ENCODE measurements around the gene HCN1.

HCN1 gene

DNA sequence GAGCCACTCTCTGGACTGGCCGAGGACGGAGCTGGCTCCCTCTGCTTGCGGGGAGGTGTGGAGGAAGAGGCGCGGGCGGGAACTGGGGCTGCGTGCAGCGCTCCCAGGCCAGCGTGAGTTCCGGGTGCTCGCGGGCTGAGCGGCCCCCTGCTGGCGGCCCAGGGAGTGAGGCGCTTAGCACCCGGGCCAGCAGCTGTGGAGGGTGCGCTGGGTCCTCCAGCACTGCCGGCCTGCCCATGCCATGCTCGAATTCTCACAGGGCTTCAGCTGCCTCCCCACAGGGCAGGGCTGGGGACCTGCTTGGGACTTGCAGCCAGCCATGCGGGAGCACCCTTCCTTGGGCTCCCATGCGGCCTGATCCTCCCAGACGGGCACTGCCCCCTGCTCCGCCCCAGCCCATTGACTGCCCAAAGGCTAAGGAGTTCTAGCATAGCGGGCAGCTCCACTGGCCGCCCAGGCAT lies 470.6 kb downstream of the HCN1 start:
- DNase-seq (ENCODE audit: insufficient read length, low spot score) (no peak), FAIRE-seq (no peak)
- TF ChIP-seq, protein P1, sequence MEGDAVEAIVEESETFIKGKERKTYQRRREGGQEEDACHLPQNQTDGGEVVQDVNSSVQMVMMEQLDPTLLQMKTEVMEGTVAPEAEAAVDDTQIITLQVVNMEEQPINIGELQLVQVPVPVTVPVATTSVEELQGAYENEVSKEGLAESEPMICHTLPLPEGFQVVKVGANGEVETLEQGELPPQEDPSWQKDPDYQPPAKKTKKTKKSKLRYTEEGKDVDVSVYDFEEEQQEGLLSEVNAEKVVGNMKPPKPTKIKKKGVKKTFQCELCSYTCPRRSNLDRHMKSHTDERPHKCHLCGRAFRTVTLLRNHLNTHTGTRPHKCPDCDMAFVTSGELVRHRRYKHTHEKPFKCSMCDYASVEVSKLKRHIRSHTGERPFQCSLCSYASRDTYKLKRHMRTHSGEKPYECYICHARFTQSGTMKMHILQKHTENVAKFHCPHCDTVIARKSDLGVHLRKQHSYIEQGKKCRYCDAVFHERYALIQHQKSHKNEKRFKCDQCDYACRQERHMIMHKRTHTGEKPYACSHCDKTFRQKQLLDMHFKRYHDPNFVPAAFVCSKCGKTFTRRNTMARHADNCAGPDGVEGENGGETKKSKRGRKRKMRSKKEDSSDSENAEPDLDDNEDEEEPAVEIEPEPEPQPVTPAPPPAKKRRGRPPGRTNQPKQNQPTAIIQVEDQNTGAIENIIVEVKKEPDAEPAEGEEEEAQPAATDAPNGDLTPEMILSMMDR (IDR thresholded peaks at IDR 0.05; ENCODE audit: insufficient read depth, missing control alignments): no peak

DNA sequence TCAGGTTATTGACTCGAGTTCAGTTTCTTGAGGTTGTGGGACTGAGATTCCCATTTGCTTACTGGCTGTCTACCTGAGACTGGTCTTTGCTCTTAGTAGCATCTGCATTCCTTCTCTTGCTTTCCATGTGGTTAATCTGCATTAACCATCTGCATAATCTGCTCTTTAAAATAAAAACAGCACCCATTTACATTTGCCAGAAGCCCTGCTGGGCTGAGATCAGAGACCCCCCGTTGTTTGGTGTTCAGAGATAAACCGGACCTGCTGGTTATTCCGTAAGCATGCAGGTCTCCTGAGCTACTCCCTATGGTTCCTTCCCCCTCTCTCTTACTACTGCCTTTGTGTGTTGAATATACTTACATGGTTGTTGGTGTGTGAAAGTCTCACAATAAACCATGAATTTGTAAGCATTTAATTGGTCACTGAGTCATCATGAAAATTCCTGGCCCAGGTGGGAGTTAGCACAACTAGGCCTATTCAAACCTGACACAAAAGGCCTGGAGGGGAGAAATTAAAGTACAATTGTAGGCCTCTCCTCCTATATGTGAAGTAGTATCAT lies 490.7 kb downstream of the HCN1 start:
- DNase-seq (ENCODE audit: insufficient read length, low spot score): no peak
- peak; percentile 58 for FAIRE-seq
- TF ChIP-seq, protein P1 (IDR thresholded peaks at IDR 0.05; ENCODE audit: insufficient read depth, missing control alignments): no peak

Measured in D721Med (cell line).